K562 (cell line): Measurements from ENCODE around the gene ZNF655. TPM values are rescaled to one million over a fixed set of nuclear protein-coding genes. Genes with fewer than 3 reads are reported as not detected.

Experiments
- ATAC-seq: fragments of 200-7000 bp; cut with Tn5 transposase; 3 replicates; pipeline ENCODE4 v1.9.1; 2020; ENCODE audit warnings: moderate library complexity
- BruUV-seq: library from RNA; stranded (reverse); fragments of 400-500 nt; replicated peaks from 2 replicates; lab custom pipeline; 2021; lab: Mats Ljungman, UMichigan
- CTCF ChIA-PET: fragments of 300-600 bp; formaldehyde crosslinking; extraction: SDS; loops from one replicate; lab custom pipeline; 2021; ENCODE audit warnings: low intra/inter-chr PET ratio; lab: Yijun Ruan, JAX
- POLR2A ChIA-PET: fragments of 300-600, 350-650 bp; sonication (Branson Sonifier 250); formaldehyde crosslinking; extraction: SDS; loops from one replicate; lab custom pipeline; 2021; ENCODE audit warnings: antibody characterized with exemption, inconsistent platforms; lab: Yijun Ruan, JAX
- DNase-seq, 4 experiments: peaks; one replicate each; pipeline versions ENCODE4 v3.0.0 to v3.0.0-alpha.2; 2011 to 2018; ENCODE audit warnings: low spot score in 3 of 4, mixed read lengths in 3 of 4; ENCODE audit errors: extremely low read depth in 1 of 4
- FAIRE-seq: peaks from 2 replicates; lab custom pipeline; 2011; peaks lifted over from hg19 to GRCh38; lab: Jason Lieb, UNC
- H2AFZ ChIP-seq: 2 replicates; pipeline ENCODE4 v1.6.0; 2011; ENCODE audit warnings: low read depth, low read length, control low read depth, inconsistent platforms
- H3K27ac ChIP-seq: fragments of 200-600 bp; 3 replicates; pipeline ENCODE4 v1.8.0; 2011; ENCODE audit warnings: low read depth, mild to moderate bottlenecking, control low read depth, inconsistent platforms, low read length, moderate library complexity, mixed read lengths; ENCODE audit errors: extremely low read depth
- H3K27me3 ChIP-seq, 2 experiments: fragments of 300-600 bp in 1 of 2; 2 replicates in 1 of 2; 3 replicates in 1 of 2; pipeline versions ENCODE4 v1.6.0 to v1.8.0; 2011; ENCODE audit warnings: inconsistent platforms in 2 of 2, low read length in 2 of 2, mild to moderate bottlenecking in 1 of 2, mixed read lengths in 1 of 2, moderate library complexity in 1 of 2; ENCODE audit not compliant: control insufficient read depth in 2 of 2, insufficient read depth in 2 of 2
- H3K36me3 ChIP-seq: fragments of 300-600 bp; 3 replicates; pipeline ENCODE4 v1.8.0; 2011; ENCODE audit warnings: mild to moderate bottlenecking, low read length, inconsistent platforms; ENCODE audit not compliant: control insufficient read depth, insufficient read depth
- H3K4me1 ChIP-seq, 2 experiments: fragments of 200-600 bp in 1 of 2; replicated peaks in 1 of 2; 2 replicates in 1 of 2; 3 replicates in 1 of 2; pipeline versions ENCODE4 v1.5.1 to v1.8.0; 2011; ENCODE audit warnings: inconsistent platforms in 2 of 2, low read length in 2 of 2, mild to moderate bottlenecking in 1 of 2, mixed read lengths in 1 of 2, moderate library complexity in 1 of 2; ENCODE audit not compliant: control insufficient read depth in 2 of 2, insufficient read depth in 2 of 2
- H3K4me2 ChIP-seq: 2 replicates; pipeline ENCODE4 v1.6.1; 2011; ENCODE audit warnings: low read length, control low read depth, inconsistent platforms, mixed read lengths; ENCODE audit not compliant: insufficient read depth
- H3K4me3 ChIP-seq: fragments of 200-600 bp; sonication (generic), shearing (Covaris generic); 2 replicates; pipeline ENCODE4 v1.5.1; 2016; ENCODE audit warnings: control low read depth, inconsistent platforms
- H3K79me2 ChIP-seq: fragments of 200-600 bp; 3 replicates; pipeline ENCODE4 v1.8.0; 2011; ENCODE audit warnings: low read length, inconsistent platforms; ENCODE audit not compliant: control insufficient read depth, insufficient read depth
- H3K9ac ChIP-seq, 2 experiments: 2 replicates each; pipeline versions ENCODE4 v1.6.0 to v1.6.1; 2011; ENCODE audit warnings: low read depth in 2 of 2, low read length in 2 of 2, control low read depth in 1 of 2, inconsistent platforms in 1 of 2, mild to moderate bottlenecking in 1 of 2, mixed read lengths in 1 of 2; ENCODE audit not compliant: insufficient read depth in 1 of 2
- H3K9me1 ChIP-seq: one replicate; pipeline ENCODE4 v1.6.0; 2011; ENCODE audit warnings: inconsistent platforms, mild to moderate bottlenecking, low read length, moderate library complexity; ENCODE audit not compliant: control insufficient read depth, insufficient read depth
- H3K9me3 ChIP-seq: replicated peaks from 2 replicates; pipeline ENCODE4 v1.5.1; 2011; ENCODE audit warnings: low read depth, low read length, inconsistent platforms; ENCODE audit not compliant: control insufficient read depth, insufficient read depth
- H4K20me1 ChIP-seq: replicated peaks from 2 replicates; pipeline ENCODE4 v1.6.1; 2011; ENCODE audit warnings: low read length, inconsistent platforms, mixed read lengths; ENCODE audit not compliant: control insufficient read depth, insufficient read depth
- CGGBP1 ChIP-seq: fragments of 250-450 bp; sonication (Bioruptor Pico); IDR thresholded peaks from 2 replicates; pipeline ENCODE4 v1.9.0; 2021; ENCODE audit warnings: mild to moderate bottlenecking
- ETS2 ChIP-seq: IDR thresholded peaks from 2 replicates; pipeline ENCODE4 v1.6.1; 2016; ENCODE audit warnings: borderline replicate concordance, missing genetic modification characterization, mild to moderate bottlenecking, moderate library complexity, missing compliant biosample characterization; ENCODE audit not compliant: poor library complexity, severe bottlenecking
- FOSL1 ChIP-seq: fragments of 200-800 bp; sonication (Bioruptor generic); conservative IDR thresholded peaks from 2 replicates; pipeline ENCODE4 v1.6.1; 2016; ENCODE audit warnings: missing genetic modification characterization, missing compliant biosample characterization
- HMG20A ChIP-seq: fragments of 450-650 bp; formaldehyde crosslinking; conservative IDR thresholded peaks from 2 replicates; pipeline ENCODE4 v1.4.0; 2020; ENCODE audit warnings: mild to moderate bottlenecking, mixed read lengths
- MTA3 ChIP-seq: fragments of 450-650 bp; formaldehyde crosslinking; IDR thresholded peaks from 2 replicates; pipeline ENCODE4 v1.6.1; 2017; ENCODE audit warnings: mild to moderate bottlenecking, borderline replicate concordance
- NFATC3 ChIP-seq: fragments of 450-650 bp; IDR thresholded peaks from 2 replicates; pipeline ENCODE4 v1.6.1; 2017; ENCODE audit warnings: mild to moderate bottlenecking
- PHF20 ChIP-seq: fragments of 450-650 bp; IDR thresholded peaks from 2 replicates; pipeline ENCODE4 v1.6.1; 2018; ENCODE audit not compliant: partially characterized antibody
- PKNOX1 ChIP-seq: fragments of 450-650 bp; IDR thresholded peaks from 2 replicates; pipeline ENCODE4 v1.6.1; 2016
- ZBTB40 ChIP-seq, 2 experiments: fragments of 450-650 bp in 1 of 2; sonication (generic) in 1 of 2; formaldehyde crosslinking in 1 of 2; IDR thresholded peaks; 2 replicates each; pipeline versions ENCODE4 v1.7.1 to v1.9.0; 2016 to 2022; ENCODE audit warnings: inconsistent platforms in 1 of 2, mild to moderate bottlenecking in 1 of 2, missing genetic modification reagents in 1 of 2
- ZNF316 ChIP-seq: fragments of 450-650 bp; IDR thresholded peaks from 2 replicates; pipeline ENCODE4 v1.6.1; 2016
- ZNF347 ChIP-seq: fragments of 450-650 bp; formaldehyde crosslinking; IDR thresholded peaks from 2 replicates; pipeline ENCODE4 v1.4.0; 2020; ENCODE audit warnings: low read depth, mild to moderate bottlenecking, moderate library complexity
- WGBS: fragments of 100-300 bp; shearing (Covaris generic); methylation state at CpG from one replicate; pipeline ENCODE4 v1.1.6; 2016; ENCODE audit warnings: low coverage, mixed read lengths; ENCODE audit not compliant: insufficient coverage; ENCODE audit errors: missing lambda C conversion rate; 5-methylcytosine and 5-hydroxymethylcytosine counted together
- in situ Hi-C: fragments of 300-500 bp; cut with MboI; formaldehyde crosslinking; loops from 4 replicates; pipeline ENCODE4 v1.15.0; 2018; ENCODE audit warnings: inconsistent platforms, mixed read lengths
- intact Hi-C: fragments of 100-400 bp; cut with micrococcal nuclease; formaldehyde crosslinking; loops from 2 replicates; pipeline ENCODE4 v1.14.2; 2022
- polyA plus RNA-seq, 8 experiments: library from polyadenylated mRNA; depleted of rRNA in 4 of 8; stranded (reverse) in 5 of 8; unstranded in 3 of 8; fragments of >200 nt; fragmentation: Nextera tagmentation in 2 of 8; fragmentation: Illumina TruSeq in 1 of 8; extraction: Ambion mirVana in 2 of 8; extraction: Trizol in 1 of 8; gene quantifications; 2 replicates each; pipeline versions ENCODE4 v1.2.1 to v1.2.3, GENCODE V29; 2011 to 2014; ENCODE audit warnings: inconsistent platforms in 1 of 8, missing spikeins in 1 of 8
- total RNA-seq, 7 experiments: library from RNA; depleted of rRNA in 6 of 7; stranded (reverse); fragments of >200 nt in 6 of 7; fragmentation: Illumina TruSeq in 2 of 7; extraction: Trizol in 2 of 7; gene quantifications; 2 replicates each; pipeline versions ENCODE4 v1.2.1 to v1.2.3, GENCODE V29; 2011 to 2021; ENCODE audit warnings: low replicate concordance in 1 of 7

Gene ZNF655
- total and polyA plus RNA-seq, 9 of the 15 experiments (the other 6 are each of a cell fraction or from before 2014, with no cell fraction given) = 25.7 to 130 (median 95.2) TPM

- no peak for TF ChIP-seq NFATC3
- TF ChIP-seq ETS2 (tag) = no peak
- no peak for TF ChIP-seq MTA3
Observed at GRCh38 chr7:99621271-99621670, 62.8 kb downstream of the ZNF655 start (continued).

- FAIRE-seq = no peak
- Histone ChIP-seq H3K9ac (no peak overlapping the region), H3K79me2 (peaks cover 8% of the 10 kb centered on the region), H3K9me3 (no peaks in the 10 kb centered on the region), H3K4me2 (no peak overlapping the region), H3K4me3 (no peak overlapping the region), H4K20me1 (peaks cover 11% of the 10 kb centered on the region; the same call in 1 of the 2 replicates), H3K27ac (no peak overlapping the region), H3K27me3 (no peaks in the 10 kb centered on the region), H3K36me3 (peaks cover 95% of the 10 kb centered on the region), H3K9me1 (no peaks in the 10 kb centered on the region), H3K4me1 (peaks cover 5 to 6% of the 10 kb centered on the region in 2 experiments; a peak in 4 of 5 replicates), H2AFZ (no peak overlapping the region)
- intact Hi-C loops (no loop called here), in situ Hi-C loops (no loop called here)
- DNase-seq = no peak
- POLR2A ChIA-PET = interaction anchor here (0.6 to 2.1 kb wide), 3 partner anchors 9 to 297 kb away, joined by 4 to 11 read pairs (median 6); partner anchors contain the start of gene TRIM4
- ATAC-seq = no peak
- BruUV-seq = no TSS peak
- CTCF ChIA-PET = no interaction called here
- 94% methylated on average over 8 of the region's 10 CpGs for WGBS
- no peak for TF ChIP-seq CGGBP1 (CRISPR knock-in tag)
- no peak for TF ChIP-seq ZNF347 (CRISPR knock-in tag)
- no peak for TF ChIP-seq PHF20
- no peak for TF ChIP-seq NFATC3
- no peak for TF ChIP-seq HMG20A
- no peak for TF ChIP-seq ZBTB40 (IDR thresholded peaks at IDR 0.05)
- no peak for TF ChIP-seq ZBTB40 (CRISPR knock-in tag; IDR thresholded peaks at IDR 0.05)
- TF ChIP-seq ZNF316 = no peak
- no peak for TF ChIP-seq PKNOX1
- no peak for TF ChIP-seq FOSL1 (tag)
Observed at GRCh38 chr7:99622596-99622995, 64.2 kb downstream of the ZNF655 start.
